Measurements from ENCODE around the gene TNFSF4. TPM values are rescaled to one million over a fixed set of nuclear protein-coding genes. Genes with fewer than 3 reads are reported as not detected.

The TNFSF4 gene
- total RNA-seq, 1 donor from 2014 or later: 1.5 TPM

DNA sequence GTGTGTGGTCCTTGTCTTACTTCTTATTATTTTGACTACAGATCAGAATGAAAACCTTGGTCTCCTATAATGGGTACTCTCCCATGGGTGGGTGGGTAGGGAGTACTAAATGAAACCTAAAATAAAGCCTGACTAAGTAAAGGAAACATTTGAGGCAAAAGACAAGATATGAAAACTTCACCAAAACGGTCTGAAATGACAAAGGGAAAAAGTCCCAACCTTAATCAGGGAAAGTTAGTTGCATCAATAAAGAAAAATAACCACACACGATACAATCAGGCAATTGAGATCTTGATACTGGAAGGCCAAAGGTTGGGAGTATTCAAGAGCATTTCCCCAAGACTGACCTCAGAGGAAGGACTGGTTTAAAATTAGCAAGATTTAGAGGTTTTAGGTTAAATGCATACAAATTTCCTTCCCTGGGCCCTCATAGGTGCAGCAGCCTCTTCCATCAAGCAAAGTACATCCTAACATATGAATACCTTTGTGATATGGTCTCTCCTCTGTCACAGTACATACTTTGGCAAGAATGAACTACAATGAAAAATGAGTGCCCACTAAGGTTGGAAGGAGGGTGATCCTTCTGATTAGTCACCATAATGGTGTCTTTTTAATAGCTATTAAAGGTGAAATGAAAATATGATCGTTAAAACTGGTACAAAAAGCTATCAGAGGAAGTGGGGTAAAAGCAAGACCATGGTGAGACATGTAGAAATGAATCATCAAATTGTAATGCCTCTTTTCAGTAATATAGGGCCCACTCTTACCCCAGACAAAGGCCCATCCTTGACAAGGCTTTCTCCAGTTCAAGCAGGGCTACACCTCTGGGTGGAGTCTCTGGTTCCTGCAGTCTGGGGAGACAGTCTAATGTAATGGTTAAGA, 15.3 kb upstream of the TNFSF4 start:
- Histone ChIP-seq H3K4me3 (no peak overlapping the region), H3K4me1 (no peaks in the 10 kb centered on the region), H3K9me3 (no peaks in the 10 kb centered on the region), H3K27ac (no peak overlapping the region), H3K27me3 (ENCODE audit: low read depth) (no peaks in the 10 kb centered on the region), H3K36me3 (no peaks in the 10 kb centered on the region)
- ATAC-seq: no peak
- TF ChIP-seq, protein P1, sequence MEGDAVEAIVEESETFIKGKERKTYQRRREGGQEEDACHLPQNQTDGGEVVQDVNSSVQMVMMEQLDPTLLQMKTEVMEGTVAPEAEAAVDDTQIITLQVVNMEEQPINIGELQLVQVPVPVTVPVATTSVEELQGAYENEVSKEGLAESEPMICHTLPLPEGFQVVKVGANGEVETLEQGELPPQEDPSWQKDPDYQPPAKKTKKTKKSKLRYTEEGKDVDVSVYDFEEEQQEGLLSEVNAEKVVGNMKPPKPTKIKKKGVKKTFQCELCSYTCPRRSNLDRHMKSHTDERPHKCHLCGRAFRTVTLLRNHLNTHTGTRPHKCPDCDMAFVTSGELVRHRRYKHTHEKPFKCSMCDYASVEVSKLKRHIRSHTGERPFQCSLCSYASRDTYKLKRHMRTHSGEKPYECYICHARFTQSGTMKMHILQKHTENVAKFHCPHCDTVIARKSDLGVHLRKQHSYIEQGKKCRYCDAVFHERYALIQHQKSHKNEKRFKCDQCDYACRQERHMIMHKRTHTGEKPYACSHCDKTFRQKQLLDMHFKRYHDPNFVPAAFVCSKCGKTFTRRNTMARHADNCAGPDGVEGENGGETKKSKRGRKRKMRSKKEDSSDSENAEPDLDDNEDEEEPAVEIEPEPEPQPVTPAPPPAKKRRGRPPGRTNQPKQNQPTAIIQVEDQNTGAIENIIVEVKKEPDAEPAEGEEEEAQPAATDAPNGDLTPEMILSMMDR (IDR thresholded peaks at IDR 0.05): no peak
- DNase-seq: no peak
- intact Hi-C loops (cut with DNase I): no loop called here

DNA sequence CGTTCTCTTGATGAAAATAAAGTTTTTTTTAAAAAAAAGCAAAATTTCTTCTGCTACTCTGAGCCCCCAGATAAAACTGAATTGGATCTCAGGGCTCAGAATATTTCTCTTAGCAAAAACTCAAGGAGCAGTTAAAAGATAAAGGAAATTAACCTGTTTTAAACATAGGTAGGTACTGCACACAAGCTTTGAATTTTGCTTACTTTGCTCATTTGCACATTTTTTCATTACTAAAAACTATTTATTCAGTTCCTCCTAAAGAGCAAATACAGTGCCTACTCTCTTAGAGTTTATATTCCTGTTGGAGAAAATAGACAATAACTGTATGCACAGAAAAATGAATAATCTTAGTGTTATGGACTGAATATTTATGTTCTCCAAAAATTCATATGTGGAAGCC, 13.0 kb upstream of the TNFSF4 start:
- Histone ChIP-seq H3K27ac (no peak overlapping the region), H3K9me3 (no peaks in the 10 kb centered on the region), H3K36me3 (no peaks in the 10 kb centered on the region), H3K4me3 (no peak overlapping the region), H3K4me1 (no peaks in the 10 kb centered on the region), H3K27me3 (ENCODE audit: low read depth) (no peaks in the 10 kb centered on the region)
- no peak for ATAC-seq
- intact Hi-C loops (cut with DNase I): no loop called here
- TF ChIP-seq, protein P1 (IDR thresholded peaks at IDR 0.05): no peak
- no peak for DNase-seq

DNA sequence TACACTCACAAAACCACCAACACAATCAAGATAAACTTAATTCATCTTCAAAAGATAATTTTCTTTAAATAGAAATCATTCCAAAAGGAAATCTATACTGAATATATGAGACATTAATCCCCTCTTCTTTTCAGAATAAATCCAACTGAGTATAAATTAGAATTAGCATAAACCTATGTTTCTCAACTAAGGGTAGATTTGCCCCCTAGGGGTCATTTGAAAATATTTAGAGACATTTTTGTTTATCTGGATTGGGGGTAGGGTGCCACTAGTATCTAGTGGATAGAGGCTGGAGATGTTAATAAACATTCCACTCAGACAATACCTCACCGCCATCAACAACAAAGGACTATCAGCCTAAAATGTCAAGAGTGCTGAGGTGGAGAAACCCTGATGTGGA, 6.5 kb upstream of the TNFSF4 start:
- no peak for DNase-seq
- H3K4me3 ChIP-seq: no peak overlapping the region
- H3K4me1 ChIP-seq: no peaks in the 10 kb centered on the region
- intact Hi-C loops (cut with DNase I): no loop called here
- TF ChIP-seq, protein P1 (IDR thresholded peaks at IDR 0.05): no peak
- no peaks in the 10 kb centered on the region for H3K36me3 ChIP-seq
- no peaks in the 10 kb centered on the region for H3K27me3 ChIP-seq (ENCODE audit: low read depth)
- no peaks in the 10 kb centered on the region for H3K9me3 ChIP-seq
- no peak overlapping the region for H3K27ac ChIP-seq
- no peak for ATAC-seq

DNA sequence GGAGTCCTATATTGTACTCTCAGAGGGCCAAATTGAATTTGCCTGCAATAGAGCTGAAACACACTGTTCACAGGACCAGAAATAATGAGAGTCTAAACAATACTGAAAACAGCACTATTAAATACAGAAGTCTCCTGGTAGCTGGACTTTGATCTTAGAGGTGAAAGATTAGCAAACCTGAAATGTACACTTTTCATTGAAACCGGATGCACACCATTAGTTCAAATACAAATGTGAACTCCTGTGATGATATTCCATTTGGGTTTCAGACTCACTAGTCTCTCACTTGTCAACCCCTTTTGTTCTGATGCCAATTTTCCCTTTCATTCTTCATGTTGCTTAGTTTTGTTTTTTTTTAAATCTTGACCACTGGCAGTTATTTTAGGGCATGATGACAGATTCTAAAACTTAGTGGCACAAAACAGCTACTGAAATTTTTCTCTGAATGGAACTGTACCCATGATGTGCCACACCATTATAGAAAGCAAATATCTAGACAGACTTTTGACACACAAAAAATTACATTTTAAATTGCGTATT, 5.9 kb upstream of the TNFSF4 start:
- H3K9me3 ChIP-seq: no peaks in the 10 kb centered on the region
- TF ChIP-seq, protein P1 (IDR thresholded peaks at IDR 0.05): no peak
- intact Hi-C loops (cut with DNase I): no loop called here
- no peak overlapping the region for H3K4me3 ChIP-seq
- H3K4me1 ChIP-seq: no peaks in the 10 kb centered on the region
- no peak for ATAC-seq
- H3K27me3 ChIP-seq (ENCODE audit: low read depth): no peaks in the 10 kb centered on the region
- no peak for DNase-seq
- H3K27ac ChIP-seq: no peak overlapping the region
- no peaks in the 10 kb centered on the region for H3K36me3 ChIP-seq

DNA sequence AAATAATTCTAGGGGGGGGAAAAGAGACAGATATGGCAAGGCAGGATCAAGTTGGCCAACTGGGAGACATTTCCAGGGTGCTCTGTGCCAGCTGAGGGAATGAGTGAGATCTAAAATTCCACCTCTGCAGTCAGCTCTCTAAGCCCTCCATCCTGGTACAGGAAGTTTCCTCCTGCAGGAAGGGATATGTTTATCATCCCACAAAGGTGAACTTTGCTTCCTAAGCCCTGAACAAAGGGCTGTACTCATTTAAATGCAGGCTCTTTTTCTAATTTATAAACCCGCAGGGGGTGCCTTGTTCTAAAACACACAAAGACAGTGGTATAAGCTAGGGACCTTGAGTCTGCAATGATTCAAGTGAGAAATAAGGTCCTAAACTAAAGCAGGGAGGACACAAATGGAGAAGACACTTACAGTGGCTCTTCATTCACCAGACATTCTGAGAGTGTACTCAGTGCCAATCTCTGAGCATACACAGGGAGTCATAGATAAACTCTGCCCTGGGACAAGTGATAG, 3.6 kb upstream of the TNFSF4 start:
- H3K27ac ChIP-seq: no peak overlapping the region
- H3K4me1 ChIP-seq: peaks cover 12% of the 10 kb centered on the region
- H3K4me3 ChIP-seq: no peak overlapping the region
- ATAC-seq: no peak
- intact Hi-C loops (cut with DNase I): no loop called here
- TF ChIP-seq, protein P1 (IDR thresholded peaks at IDR 0.05): no peak
- DNase-seq: no peak
- no peaks in the 10 kb centered on the region for H3K36me3 ChIP-seq
- H3K9me3 ChIP-seq: no peaks in the 10 kb centered on the region
- no peaks in the 10 kb centered on the region for H3K27me3 ChIP-seq (ENCODE audit: low read depth)
